Measurements from ENCODE around the gene IMP4.

DNA sequence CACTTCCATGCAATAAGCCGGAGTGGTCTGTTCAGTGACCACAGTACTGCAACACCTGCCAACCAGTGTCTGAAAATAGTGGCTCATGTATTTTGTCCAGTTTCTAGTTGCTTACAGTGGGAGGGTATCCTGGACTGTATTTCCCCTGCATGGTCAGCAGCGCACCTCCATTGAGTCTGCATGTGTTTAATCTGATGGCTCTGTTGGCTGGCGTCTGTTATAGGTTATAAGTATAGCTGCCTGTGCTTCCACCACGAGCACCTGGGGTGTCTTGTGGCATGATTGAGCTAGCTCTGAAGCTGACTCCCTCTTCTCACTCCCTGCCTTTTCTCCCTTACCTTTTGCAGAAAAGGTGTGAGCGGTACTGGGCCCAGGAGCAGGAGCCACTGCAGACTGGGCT is 26.1 kb downstream of the IMP4 start:
- TF ChIP-seq POLR2A (IDR thresholded peaks at IDR 0.05; ENCODE audit: low read depth, low read length) = no peak
- no peak for TF ChIP-seq CTCF (conservative IDR thresholded peaks at IDR 0.05; ENCODE audit: low read depth, low read length)
- TF ChIP-seq CEBPB (IDR thresholded peaks at IDR 0.05; ENCODE audit: low read depth, low read length) = no peak
- no peak for TF ChIP-seq SMC3 (IDR thresholded peaks at IDR 0.05; ENCODE audit: low read depth, low read length)
- no peak for TF ChIP-seq RAD21 (IDR thresholded peaks at IDR 0.05; ENCODE audit: low read length)
- TF ChIP-seq MXI1 (IDR thresholded peaks at IDR 0.05; ENCODE audit: borderline replicate concordance, low read depth, low read length) = no peak
- no peak for TF ChIP-seq MAFK (IDR thresholded peaks at IDR 0.05; ENCODE audit: low read depth, low read length)
- TF ChIP-seq BHLHE40 (IDR thresholded peaks at IDR 0.05; ENCODE audit: low read depth, low read length) = no peak
- TF ChIP-seq ELK1 (IDR thresholded peaks at IDR 0.05; ENCODE audit: borderline replicate concordance, low read depth, low read length) = no peak
- no peak for TF ChIP-seq FOS (IDR thresholded peaks at IDR 0.05; ENCODE audit: low read depth, low read length)
- TF ChIP-seq RCOR1 (IDR thresholded peaks at IDR 0.05; ENCODE audit: insufficient replicate concordance, low read length) = no peak
- TF ChIP-seq MAZ (IDR thresholded peaks at IDR 0.05; ENCODE audit: borderline replicate concordance, low read depth, low read length) = no peak
- TF ChIP-seq CHD1 (IDR thresholded peaks at IDR 0.05; ENCODE audit: low read depth, low read length) = no peak
- no peak for TF ChIP-seq RFX5 (IDR thresholded peaks at IDR 0.05; ENCODE audit: low read depth, low read length)
